Activated naive CD4-positive, alpha-beta T cell treated with Interleukin-2 at 50 U/mL for 16 hours (primary cell): Measurements from ENCODE around the gene APMAP.
"Not testable (repeated sequence)": the region's sequence is repeated elsewhere in the genome, so short reads cannot be mapped to it uniquely, and the experiment has no call there.

Source experiments
- DNase-seq: peaks from one replicate; pipeline ENCODE4 v3.0.0-alpha.2; 2020

APMAP gene

GRCh38 chr20:25005661-25006060 lies 13.1 kb upstream of the APMAP start:
- DNase-seq = no peak

GRCh38 chr20:25005220-25005619 lies 12.7 kb upstream of the APMAP start:
- no peak for DNase-seq

GRCh38 chr20:25003002-25003401 lies 10.5 kb upstream of the APMAP start:
- DNase-seq = no peak

- DNase-seq = not testable (repeated sequence)
These were observed 8.8 kb upstream of the APMAP start for GRCh38 chr20:25001323-25001722.

GRCh38 chr20:25000268-25000801 lies 7.8 kb upstream of the APMAP start:
- DNase-seq = no peak

- DNase-seq = no peak
These were observed 7.0 kb upstream of the APMAP start for GRCh38 chr20:24999568-24999967.

- DNase-seq = no peak
These were observed 6.3 kb upstream of the APMAP start for GRCh38 chr20:24998631-24999445.

- DNase-seq = no peak
These were observed 5.6 kb upstream of the APMAP start for GRCh38 chr20:24998121-24998520.

- no peak for DNase-seq
These were observed 4.2 kb upstream of the APMAP start for GRCh38 chr20:24996449-24997377.

- DNase-seq = no peak
These were observed 3.3 kb upstream of the APMAP start for GRCh38 chr20:24995741-24996448.

- peak; percentile 84 for DNase-seq
These were observed 2.2 kb upstream of the APMAP start for GRCh38 chr20:24994470-24995368.

GRCh38 chr20:24994186-24994465 lies 1.6 kb upstream of the APMAP start:
- DNase-seq = no peak

GRCh38 chr20:24993337-24994185 lies 1.0 kb upstream of the APMAP start:
- no peak for DNase-seq

GRCh38 chr20:24991897-24992486 lies 559 bp downstream of the APMAP start:
- peak; percentile 14 for DNase-seq

GRCh38 chr20:24990810-24991252 lies 1.7 kb downstream of the APMAP start:
- no peak for DNase-seq

- DNase-seq = no peak
These were observed 3.4 kb downstream of the APMAP start for GRCh38 chr20:24989162-24989561.

GRCh38 chr20:24987873-24988835 lies 4.4 kb downstream of the APMAP start:
- no peak for DNase-seq

- DNase-seq = peak; percentile 21
These were observed 5.3 kb downstream of the APMAP start for GRCh38 chr20:24987244-24987643.

- DNase-seq = no peak
These were observed 6.0 kb downstream of the APMAP start for GRCh38 chr20:24986436-24987015.
